Cardiac fibroblast (primary cell): ENCODE data around the gene SIM2.

Experiments used
- DNase-seq, 2 donors: peaks; one replicate each; pipeline versions ENCODE4 v3.0.0 to v3.0.0-alpha.2; 2010; ENCODE audit warnings: low read depth in 2 of 2
- H3K4me3 ChIP-seq, 2 donors: replicated peaks in 1 of 2; 1 replicate in 1 of 2; 2 replicates in 1 of 2; pipeline ENCODE4 v1.5.1; 2011; ENCODE audit warnings: low read depth in 2 of 2, low read length in 2 of 2, mild to moderate bottlenecking in 2 of 2, moderate library complexity in 1 of 2
- CTCF ChIP-seq: IDR thresholded peaks from one replicate; pipeline ENCODE4 v1.5.1; 2011; ENCODE audit warnings: low read depth, mild to moderate bottlenecking, low read length, inconsistent platforms

Gene SIM2

GRCh38 chr21:36738489-36739126 is 39.7 kb downstream of the SIM2 start:
- H3K4me3 ChIP-seq, result no peak overlapping the region
- no peak for TF ChIP-seq CTCF
- no peak for DNase-seq

GRCh38 chr21:36741506-36741905 is 42.6 kb downstream of the SIM2 start:
- DNase-seq, result no peak
- no peak overlapping the region for H3K4me3 ChIP-seq
- TF ChIP-seq CTCF, result no peak

GRCh38 chr21:36743008-36743407 is 44.1 kb downstream of the SIM2 start:
- H3K4me3 ChIP-seq, result no peak overlapping the region
- TF ChIP-seq CTCF, result no peak
- no peak for DNase-seq

GRCh38 chr21:36743446-36743845 is 44.5 kb downstream of the SIM2 start:
- H3K4me3 ChIP-seq, result no peak overlapping the region
- DNase-seq, result no peak
- no peak for TF ChIP-seq CTCF

- no peak for TF ChIP-seq CTCF
- no peak overlapping the region for H3K4me3 ChIP-seq
- DNase-seq, result no peak
Observed at GRCh38 chr21:36744190-36744559, 45.3 kb downstream of the SIM2 start.

- TF ChIP-seq CTCF, result no peak
- DNase-seq, result no peak
- H3K4me3 ChIP-seq, result no peak overlapping the region
Observed at GRCh38 chr21:36744560-36745231, 45.8 kb downstream of the SIM2 start.
